Measurements from ENCODE around the gene ACOT11.

DNA sequence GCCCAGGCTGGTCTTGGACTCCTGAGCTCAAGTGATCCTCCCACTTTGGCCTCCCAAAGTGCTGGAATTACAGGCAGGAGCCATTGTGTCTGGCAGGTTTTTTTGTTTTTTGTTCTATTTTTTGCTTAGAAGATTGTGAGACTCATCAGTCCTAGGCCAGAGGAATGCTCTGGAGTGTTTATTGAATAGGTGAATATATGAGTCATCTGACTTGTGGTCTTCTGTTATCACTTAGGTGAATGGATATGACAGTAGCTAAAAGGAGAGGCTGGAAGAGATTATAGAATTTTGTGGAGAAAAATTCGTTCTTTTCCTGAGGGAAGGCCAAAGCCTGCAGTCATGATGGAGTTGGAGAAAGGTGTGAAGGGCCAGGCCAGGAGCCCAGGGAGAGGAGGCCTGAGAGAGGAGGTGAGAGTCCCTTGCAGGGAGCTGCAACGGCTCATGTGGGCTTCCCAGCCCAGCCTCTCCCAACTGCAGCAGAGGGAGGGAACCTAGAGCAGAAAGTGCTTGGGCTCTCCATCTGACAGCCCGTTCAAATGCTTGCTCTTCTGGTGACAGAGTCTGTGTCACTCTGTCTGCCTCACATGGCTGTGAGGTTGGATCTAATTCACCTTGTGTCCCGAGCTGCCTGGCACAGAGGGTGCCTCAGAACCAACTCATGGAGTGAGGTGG, 31.6 kb upstream of the ACOT11 start:
- TF ChIP-seq POLR2AphosphoS5 (IDR thresholded peaks at IDR 0.05; ENCODE audit: low read depth, low read length) (no peak), POLR2A (IDR thresholded peaks at IDR 0.05; ENCODE audit: low read depth, low read length) (no peak), TAF1 (IDR thresholded peaks at IDR 0.05; ENCODE audit: low read depth, low read length) (no peak), SPI1 (IDR thresholded peaks at IDR 0.05; ENCODE audit: low read depth, low read length) (no peak)
